PFSK-1 (cell line): ENCODE results near the gene ZNF710.

Experiments
- FOXP2 ChIP-seq: optimal IDR thresholded peaks from 2 replicates; pipeline ENCODE3; 2011; ENCODE audit warnings: borderline replicate concordance, control low read depth, inconsistent platforms; ENCODE audit not compliant: insufficient read depth; ENCODE audit errors: extremely low read length, extremely low read depth
- POLR2AphosphoS5 ChIP-seq: IDR thresholded peaks from 2 replicates; pipeline ENCODE4 v1.6.1; 2012; ENCODE audit warnings: low read depth, mild to moderate bottlenecking, control low read depth, low read length, moderate library complexity
- SIN3A ChIP-seq: IDR thresholded peaks from 2 replicates; pipeline ENCODE4 v1.6.1; 2012; ENCODE audit warnings: mild to moderate bottlenecking, low read length, moderate library complexity, borderline replicate concordance; ENCODE audit not compliant: insufficient read depth
- TAF1 ChIP-seq: IDR thresholded peaks from 2 replicates; pipeline ENCODE4 v1.6.1; 2012; ENCODE audit warnings: low read length, control low read depth, borderline replicate concordance; ENCODE audit not compliant: insufficient read depth
- TF ChIP-seq, protein P1 (sequence below), 2 experiments: IDR thresholded peaks; 2 replicates each; pipeline versions ENCODE4 v1.6.1 to v1.8.0; 2011 to 2012; ENCODE audit warnings: low read depth in 2 of 2, low read length in 2 of 2, control low read depth in 1 of 2, inconsistent platforms in 1 of 2, mild to moderate bottlenecking in 1 of 2, moderate library complexity in 1 of 2; ENCODE audit not compliant: insufficient read depth in 1 of 2

Gene ZNF710

DNA sequence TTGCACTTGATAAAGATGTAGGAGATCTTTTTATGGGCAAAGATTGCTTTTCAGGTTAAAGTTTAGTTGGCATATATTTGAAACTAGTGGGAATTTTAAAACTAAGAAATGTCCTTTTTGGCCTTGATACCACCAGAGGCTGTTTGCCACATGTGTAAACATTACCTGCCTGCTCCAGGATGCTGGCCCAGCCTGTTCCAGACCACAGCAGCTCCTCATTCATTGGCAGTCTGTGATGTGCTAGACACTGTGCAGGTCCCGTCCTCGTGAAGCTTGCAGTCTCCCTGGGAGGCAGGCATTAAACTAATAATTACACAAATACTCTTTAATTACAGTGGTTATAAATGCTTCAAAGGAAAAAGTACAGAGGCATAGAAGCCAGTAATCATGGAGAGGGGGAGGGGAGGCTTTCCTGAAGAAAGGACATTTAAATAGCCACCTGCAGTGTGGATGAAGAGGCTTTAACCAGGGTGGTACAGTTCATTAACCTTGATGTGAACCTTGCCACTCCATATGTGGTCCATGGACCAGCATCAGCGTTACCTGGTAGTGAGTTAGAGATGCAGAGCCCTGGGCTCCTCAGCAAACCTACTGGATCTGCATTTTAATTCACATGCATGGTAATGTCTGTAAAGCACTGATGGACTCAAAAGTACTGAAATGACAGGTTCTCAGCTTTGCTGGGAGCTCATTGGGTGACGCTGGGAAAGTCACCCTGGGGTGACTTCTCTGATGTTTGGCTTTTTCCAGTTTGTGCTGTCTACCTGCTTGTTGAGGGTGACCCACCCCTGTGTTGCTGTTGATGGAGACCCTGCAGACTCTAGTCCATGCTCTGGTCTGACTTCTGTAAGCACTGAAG lies 5.3 kb downstream of the ZNF710 start:
- TF ChIP-seq TAF1, result no peak
- TF ChIP-seq, protein P1, sequence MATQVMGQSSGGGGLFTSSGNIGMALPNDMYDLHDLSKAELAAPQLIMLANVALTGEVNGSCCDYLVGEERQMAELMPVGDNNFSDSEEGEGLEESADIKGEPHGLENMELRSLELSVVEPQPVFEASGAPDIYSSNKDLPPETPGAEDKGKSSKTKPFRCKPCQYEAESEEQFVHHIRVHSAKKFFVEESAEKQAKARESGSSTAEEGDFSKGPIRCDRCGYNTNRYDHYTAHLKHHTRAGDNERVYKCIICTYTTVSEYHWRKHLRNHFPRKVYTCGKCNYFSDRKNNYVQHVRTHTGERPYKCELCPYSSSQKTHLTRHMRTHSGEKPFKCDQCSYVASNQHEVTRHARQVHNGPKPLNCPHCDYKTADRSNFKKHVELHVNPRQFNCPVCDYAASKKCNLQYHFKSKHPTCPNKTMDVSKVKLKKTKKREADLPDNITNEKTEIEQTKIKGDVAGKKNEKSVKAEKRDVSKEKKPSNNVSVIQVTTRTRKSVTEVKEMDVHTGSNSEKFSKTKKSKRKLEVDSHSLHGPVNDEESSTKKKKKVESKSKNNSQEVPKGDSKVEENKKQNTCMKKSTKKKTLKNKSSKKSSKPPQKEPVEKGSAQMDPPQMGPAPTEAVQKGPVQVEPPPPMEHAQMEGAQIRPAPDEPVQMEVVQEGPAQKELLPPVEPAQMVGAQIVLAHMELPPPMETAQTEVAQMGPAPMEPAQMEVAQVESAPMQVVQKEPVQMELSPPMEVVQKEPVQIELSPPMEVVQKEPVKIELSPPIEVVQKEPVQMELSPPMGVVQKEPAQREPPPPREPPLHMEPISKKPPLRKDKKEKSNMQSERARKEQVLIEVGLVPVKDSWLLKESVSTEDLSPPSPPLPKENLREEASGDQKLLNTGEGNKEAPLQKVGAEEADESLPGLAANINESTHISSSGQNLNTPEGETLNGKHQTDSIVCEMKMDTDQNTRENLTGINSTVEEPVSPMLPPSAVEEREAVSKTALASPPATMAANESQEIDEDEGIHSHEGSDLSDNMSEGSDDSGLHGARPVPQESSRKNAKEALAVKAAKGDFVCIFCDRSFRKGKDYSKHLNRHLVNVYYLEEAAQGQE (IDR thresholded peaks at IDR 0.05; ENCODE audit: insufficient read depth in 1 of 2, low read depth in 2 of 2, low read length in 2 of 2), result no peak
- no peak for TF ChIP-seq POLR2AphosphoS5
- TF ChIP-seq SIN3A, result no peak

DNA sequence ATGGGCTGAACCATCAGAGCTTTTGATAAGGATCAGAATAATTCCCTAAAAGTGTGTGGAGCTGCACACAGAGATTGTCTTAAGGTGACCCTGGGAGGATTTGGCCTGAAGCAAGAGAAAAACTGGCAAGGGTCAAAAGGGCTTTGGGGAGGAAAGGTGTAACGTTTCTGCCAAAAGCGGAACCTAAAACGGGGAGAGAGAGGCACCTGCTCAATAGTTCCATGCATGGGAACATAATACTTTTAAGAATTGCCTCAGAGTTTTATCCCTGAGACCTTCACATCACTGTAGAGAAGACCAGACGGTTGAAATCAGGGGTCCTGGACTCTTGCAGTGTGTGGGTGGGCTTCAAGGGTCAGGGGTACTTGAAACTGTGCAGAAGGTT lies 5.9 kb downstream of the ZNF710 start:
- TF ChIP-seq POLR2AphosphoS5 (no peak), SIN3A (no peak), TAF1 (no peak), FOXP2 (no peak)
- TF ChIP-seq, protein P1 (IDR thresholded peaks at IDR 0.05; ENCODE audit: insufficient read depth in 1 of 2, low read depth in 2 of 2, low read length in 2 of 2), result no peak

DNA sequence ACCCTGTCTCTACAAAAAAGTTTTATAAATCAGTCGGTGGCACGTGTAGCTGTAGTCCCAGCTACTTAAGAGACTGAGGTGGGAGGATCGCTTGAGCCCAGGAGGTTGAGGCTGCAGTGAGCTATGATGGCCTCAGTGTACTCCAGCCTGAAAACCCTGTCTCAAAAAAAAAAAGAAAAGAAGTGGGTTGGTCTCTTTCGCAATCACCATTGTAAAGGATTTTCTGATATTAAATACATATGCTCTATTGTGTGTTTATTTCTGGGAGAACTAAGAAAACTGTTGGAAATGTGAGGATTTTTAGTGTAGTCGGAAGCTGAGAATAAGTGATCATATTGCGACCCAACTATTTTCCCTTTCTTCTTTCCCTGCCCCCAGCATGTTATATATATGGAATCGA lies 7.5 kb downstream of the ZNF710 start:
- no peak for TF ChIP-seq TAF1
- no peak for TF ChIP-seq POLR2AphosphoS5
- no peak for TF ChIP-seq SIN3A
- no peak for TF ChIP-seq FOXP2
- TF ChIP-seq, protein P1 (IDR thresholded peaks at IDR 0.05; ENCODE audit: insufficient read depth in 1 of 2, low read depth in 2 of 2, low read length in 2 of 2), result no peak

DNA sequence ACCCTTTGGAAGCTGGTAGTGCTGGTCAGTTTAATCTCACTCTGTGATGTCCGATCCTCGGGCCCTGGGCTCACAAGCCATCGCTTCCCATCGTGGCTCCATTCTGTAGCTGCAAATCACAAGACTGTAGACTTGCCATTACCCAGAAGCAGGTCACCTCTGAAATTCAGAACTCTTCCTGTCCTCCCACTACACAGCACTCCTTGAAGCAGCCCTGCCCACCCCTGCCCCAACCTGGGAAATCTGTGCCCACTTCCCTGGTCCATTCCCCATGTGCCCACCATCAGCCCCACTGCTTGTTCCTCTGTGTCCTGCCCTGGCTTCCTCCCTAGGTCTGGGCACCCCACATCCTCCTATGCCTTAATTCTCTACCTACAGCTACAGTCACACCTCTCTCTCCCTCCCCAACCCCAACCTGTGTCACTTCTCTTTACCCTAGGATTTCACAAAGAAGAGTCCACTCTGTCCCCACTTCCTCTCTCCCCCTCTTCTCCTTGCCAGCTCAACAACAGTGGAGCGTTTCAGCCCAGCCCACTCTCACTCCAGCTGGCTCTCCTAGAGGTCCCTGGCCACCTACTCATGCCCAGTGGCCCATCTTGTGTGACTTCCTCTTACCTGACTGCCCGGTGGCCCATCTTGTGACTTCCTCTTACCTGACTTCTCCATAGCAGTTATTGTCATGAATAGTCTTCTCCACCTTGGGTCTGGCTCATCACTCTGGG lies 8.3 kb downstream of the ZNF710 start:
- TF ChIP-seq TAF1 (no peak), SIN3A (no peak), POLR2AphosphoS5 (no peak), FOXP2 (no peak)
- TF ChIP-seq, protein P1 (IDR thresholded peaks at IDR 0.05; ENCODE audit: insufficient read depth in 1 of 2, low read depth in 2 of 2, low read length in 2 of 2), result no peak
